Umbilical cord (tissue), 2 donors: ENCODE data around the gene FIBCD1. TPM values are rescaled to one million over a fixed set of nuclear protein-coding genes. Genes with fewer than 3 reads are reported as not detected.

ENCODE experiments used
- DNase-seq: peaks from one replicate; pipeline ENCODE4 v3.0.0-alpha.2; 2015; ENCODE audit warnings: low spot score
- total RNA-seq: library from RNA; depleted of rRNA; stranded (reverse); fragments of >200 nt; gene quantifications from one replicate; pipeline ENCODE4 v1.2.3, GENCODE V29; 2014; ENCODE audit warnings: low replicate concordance; ENCODE audit not compliant: insufficient read depth

Gene FIBCD1
- total RNA-seq, 1 donor from 2014 or later, result 1.9 TPM

- DNase-seq, result no peak
Measured at GRCh38 chr9:130861372-130862180, 77.5 kb downstream of the FIBCD1 start.

GRCh38 chr9:130860458-130861316, 78.4 kb downstream of the FIBCD1 start:
- DNase-seq, result peak; percentile 75

GRCh38 chr9:130858739-130859705, 80.0 kb downstream of the FIBCD1 start:
- no peak for DNase-seq

GRCh38 chr9:130857864-130858738, 80.9 kb downstream of the FIBCD1 start:
- DNase-seq, result peak; percentile 44

- no peak for DNase-seq
Measured at GRCh38 chr9:130856474-130856873, 82.6 kb downstream of the FIBCD1 start.

GRCh38 chr9:130854835-130855234, 84.2 kb downstream of the FIBCD1 start:
- DNase-seq, result no peak

- no peak for DNase-seq
Measured at GRCh38 chr9:130854092-130854491, 85.0 kb downstream of the FIBCD1 start.

- no peak for DNase-seq
Measured at GRCh38 chr9:130852801-130853200, 86.2 kb downstream of the FIBCD1 start.

Other genes starting within 250 kb of the FIBCD1 start
- 19.7 TPM for gene EXOSC2, start 245.5 kb downstream of the FIBCD1 start, total RNA-seq
- gene ABL1, start 104.0 kb downstream of the FIBCD1 start, total RNA-seq, result 48.2 TPM
- gene QRFP, start 42.4 kb downstream of the FIBCD1 start, total RNA-seq, result 0.48 TPM
- gene LAMC3, start 69.9 kb upstream of the FIBCD1 start, total RNA-seq, result 17.8 TPM
- gene AIF1L, start 157.3 kb upstream of the FIBCD1 start, total RNA-seq, result 35.4 TPM
- 27.7 TPM for gene NUP214, start 186.3 kb upstream of the FIBCD1 start, total RNA-seq